Measurements from ENCODE around the gene C10orf67.

GRCh38 chr10:23157239-23157681 lies 187.3 kb downstream of the C10orf67 start:
- TF ChIP-seq POLR2AphosphoS5 (IDR thresholded peaks at IDR 0.05; ENCODE audit: low read depth, low read length) (no peak), CTCF (IDR thresholded peaks at IDR 0.05) (no peak)

Data from Panc1 (cell line).